BJ (cell line): ENCODE measurements around the gene ENO1. TPM values are rescaled to one million over a fixed set of nuclear protein-coding genes. Genes with fewer than 3 reads are reported as not detected.

Source experiments
- CTCF ChIA-PET: fragments of 350-600 bp; formaldehyde crosslinking; extraction: SDS; loops from one replicate; lab custom pipeline; 2021; ENCODE audit warnings: antibody characterized with exemption, inconsistent platforms; lab: Yijun Ruan, JAX
- POLR2A ChIA-PET: fragments of 300-600 bp; sonication (Branson Sonifier 250); formaldehyde crosslinking; extraction: SDS; loops from one replicate; lab custom pipeline; 2021; ENCODE audit warnings: antibody characterized with exemption; lab: Charles Lee
- DNase-seq: peaks from one replicate; pipeline ENCODE4 v3.0.0-alpha.2; 2011; ENCODE audit warnings: low read depth
- H3K27me3 ChIP-seq: 2 replicates; pipeline ENCODE4 v1.6.0; 2011; ENCODE audit warnings: low read length; ENCODE audit not compliant: control insufficient read depth, insufficient read depth
- H3K36me3 ChIP-seq: 2 replicates; pipeline ENCODE4 v1.5.1; 2011; ENCODE audit warnings: low read length; ENCODE audit not compliant: control insufficient read depth, insufficient read depth
- H3K4me3 ChIP-seq: 2 replicates; pipeline ENCODE4 v1.5.1; 2011; ENCODE audit warnings: low read depth, mild to moderate bottlenecking, control low read depth, low read length
- polyA plus RNA-seq: library from polyadenylated mRNA; depleted of rRNA; stranded (reverse); fragments of >200 nt; gene quantifications from 2 replicates; pipeline ENCODE4 v1.2.3, GENCODE V29; 2011
- TF ChIP-seq, protein P1 (sequence below): IDR thresholded peaks from 2 replicates; pipeline ENCODE4 v1.5.1; 2011; ENCODE audit warnings: low read depth, mild to moderate bottlenecking, control low read depth, inconsistent platforms, low read length, moderate library complexity; ENCODE audit not compliant: insufficient read depth

Gene ENO1
- polyA plus RNA-seq, 1 experiment = 2,253 TPM

DNA sequence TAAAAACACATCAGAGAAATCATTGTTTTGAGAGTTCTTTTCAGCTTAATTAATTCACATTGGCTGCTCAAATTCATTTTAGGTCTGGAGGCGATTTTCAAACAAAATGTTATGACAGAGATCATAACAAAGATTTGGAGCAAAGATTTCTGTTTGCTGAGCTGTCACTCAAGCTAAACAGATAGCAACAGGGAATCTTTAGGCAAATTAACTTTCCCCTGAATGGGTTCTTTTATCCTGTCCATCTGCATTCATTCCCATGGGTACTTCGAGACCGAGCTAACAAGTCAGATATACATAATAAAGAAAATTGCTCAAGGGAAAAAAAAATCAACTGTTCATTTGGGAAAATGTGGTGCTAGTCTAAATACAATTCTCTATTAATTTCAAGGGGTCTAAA, 37.0 kb upstream of the ENO1 start:
- Histone ChIP-seq H3K36me3 (no peaks in the 10 kb centered on the region), H3K4me3 (no peak overlapping the region), H3K27me3 (no peaks in the 10 kb centered on the region)
- TF ChIP-seq, protein P1, sequence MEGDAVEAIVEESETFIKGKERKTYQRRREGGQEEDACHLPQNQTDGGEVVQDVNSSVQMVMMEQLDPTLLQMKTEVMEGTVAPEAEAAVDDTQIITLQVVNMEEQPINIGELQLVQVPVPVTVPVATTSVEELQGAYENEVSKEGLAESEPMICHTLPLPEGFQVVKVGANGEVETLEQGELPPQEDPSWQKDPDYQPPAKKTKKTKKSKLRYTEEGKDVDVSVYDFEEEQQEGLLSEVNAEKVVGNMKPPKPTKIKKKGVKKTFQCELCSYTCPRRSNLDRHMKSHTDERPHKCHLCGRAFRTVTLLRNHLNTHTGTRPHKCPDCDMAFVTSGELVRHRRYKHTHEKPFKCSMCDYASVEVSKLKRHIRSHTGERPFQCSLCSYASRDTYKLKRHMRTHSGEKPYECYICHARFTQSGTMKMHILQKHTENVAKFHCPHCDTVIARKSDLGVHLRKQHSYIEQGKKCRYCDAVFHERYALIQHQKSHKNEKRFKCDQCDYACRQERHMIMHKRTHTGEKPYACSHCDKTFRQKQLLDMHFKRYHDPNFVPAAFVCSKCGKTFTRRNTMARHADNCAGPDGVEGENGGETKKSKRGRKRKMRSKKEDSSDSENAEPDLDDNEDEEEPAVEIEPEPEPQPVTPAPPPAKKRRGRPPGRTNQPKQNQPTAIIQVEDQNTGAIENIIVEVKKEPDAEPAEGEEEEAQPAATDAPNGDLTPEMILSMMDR = no peak
- no peak for DNase-seq
- ChIA-PET CTCF (interaction anchor here (1.2 to 9.9 kb wide), 4 partner anchors 48 to 195 kb away, joined by 3 to 124 read pairs (median 10); no protein-coding TSS in a partner anchor), POLR2A (no interaction called here)

- TF ChIP-seq, protein P1 = no peak
- H3K36me3 ChIP-seq = no peaks in the 10 kb centered on the region
- DNase-seq = no peak
- H3K4me3 ChIP-seq = no peak overlapping the region
- POLR2A ChIA-PET = no interaction called here
- CTCF ChIA-PET = interaction anchor here (0.6 to 9.9 kb wide), 10 partner anchors 9 to 311 kb away, joined by 3 to 124 read pairs (median 4); no protein-coding TSS in a partner anchor
- H3K27me3 ChIP-seq = no peaks in the 10 kb centered on the region
These were observed 36.0 kb upstream of the ENO1 start for GRCh38 chr1:8914466-8914865.

- no peaks in the 10 kb centered on the region for H3K27me3 ChIP-seq
- TF ChIP-seq, protein P1 = no peak
- H3K4me3 ChIP-seq = no peak overlapping the region
- DNase-seq = no peak
- ChIA-PET CTCF (interaction anchor here (1.0 to 9.9 kb wide), 5 partner anchors 42 to 189 kb away, joined by 3 to 124 read pairs (median 4); no protein-coding TSS in a partner anchor), POLR2A (no interaction called here)
- H3K36me3 ChIP-seq = no peaks in the 10 kb centered on the region
These were observed 35.0 kb upstream of the ENO1 start for GRCh38 chr1:8913457-8913856.

GRCh38 chr1:8911416-8912309, 33.2 kb upstream of the ENO1 start:
- CTCF ChIA-PET = interaction anchor here (1.4 to 1.5 kb wide), 3 partner anchors 38 to 190 kb away, joined by 3 to 4 read pairs (median 4); no protein-coding TSS in a partner anchor
- TF ChIP-seq, protein P1 = no peak
- DNase-seq = no peak
- H3K4me3 ChIP-seq = no peak overlapping the region
- POLR2A ChIA-PET = no interaction called here
- H3K36me3 ChIP-seq = no peaks in the 10 kb centered on the region
- no peaks in the 10 kb centered on the region for H3K27me3 ChIP-seq

- Histone ChIP-seq H3K4me3 (no peak overlapping the region), H3K36me3 (no peaks in the 10 kb centered on the region), H3K27me3 (no peaks in the 10 kb centered on the region)
- POLR2A ChIA-PET = no interaction called here
- TF ChIP-seq, protein P1 = no peak
- DNase-seq = no peak
- CTCF ChIA-PET = interaction anchor here (1.1 to 1.6 kb wide), 5 partner anchors 39 to 190 kb away, joined by 3 to 4 read pairs (median 4); no protein-coding TSS in a partner anchor
These were observed 32.4 kb upstream of the ENO1 start for GRCh38 chr1:8910914-8911313.
